SKM-1 (cell line): Measurements from ENCODE around the gene CCL5.
"Not testable (repeated sequence)": the region's sequence is repeated elsewhere in the genome, so short reads cannot be mapped to it uniquely, and the experiment has no call there.

Experiments
- DNase-seq: peaks from one replicate; lab custom pipeline; 2025; ENCODE audit not compliant: unreplicated experiment; lab: John Stamatoyannopoulos, UW

CCL5 gene

DNA sequence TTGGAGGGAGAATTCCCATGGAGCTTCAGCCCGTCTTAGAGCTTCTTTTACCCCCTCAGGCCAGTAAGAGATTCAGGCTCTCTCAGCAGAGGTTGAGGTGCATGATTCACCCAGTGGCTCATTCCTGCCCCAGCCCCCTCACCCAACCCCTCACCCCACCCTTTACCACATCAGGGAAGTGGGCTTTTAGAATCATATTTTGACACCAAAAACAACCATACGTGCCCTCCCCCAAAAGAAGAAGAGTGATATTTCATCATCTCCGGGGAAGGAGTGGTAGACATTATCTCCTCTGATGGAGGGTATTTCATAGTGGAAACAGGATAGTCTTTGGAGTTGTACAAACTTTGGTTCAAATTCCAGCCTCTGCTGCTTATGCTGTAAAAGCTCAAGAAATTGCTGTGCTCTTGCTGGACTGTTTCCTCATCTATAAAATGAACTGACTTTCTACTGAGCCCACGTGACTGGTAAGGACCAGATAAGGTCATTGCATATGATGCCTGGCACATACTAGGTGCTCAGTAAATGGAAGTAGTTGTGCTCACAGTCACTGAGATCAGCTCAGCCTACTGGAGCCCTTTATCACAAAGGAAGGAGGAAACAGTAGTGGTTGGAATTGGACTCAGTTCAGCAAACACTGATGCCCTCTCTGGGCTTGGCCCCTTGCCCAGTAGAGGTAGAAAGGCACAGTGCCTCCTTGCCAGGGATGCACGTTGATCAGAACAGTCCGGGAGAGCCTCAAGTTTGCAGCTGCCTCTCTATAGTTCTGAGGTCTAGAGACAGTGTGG, 18.3 kb upstream of the CCL5 start:
- peak; percentile 69 for DNase-seq

DNA sequence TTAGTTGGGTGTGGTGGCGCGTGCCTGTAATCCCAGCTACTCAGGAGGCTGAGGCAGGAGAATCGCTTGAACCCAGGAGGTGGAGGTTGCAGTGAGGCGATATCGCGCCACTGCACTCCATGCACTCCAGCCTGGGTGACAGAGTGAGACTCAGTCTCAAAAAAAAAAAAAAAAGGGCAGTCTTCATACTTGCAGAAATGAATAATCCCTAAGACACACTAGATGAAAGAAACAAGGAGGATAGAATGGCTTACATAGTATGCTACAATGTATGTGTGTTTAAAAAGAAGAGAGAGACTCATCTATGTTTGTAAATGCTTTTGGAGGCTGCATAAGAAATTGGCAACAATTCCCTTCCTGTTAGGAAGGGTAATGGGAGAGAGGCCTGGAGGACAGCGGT, 17.6 kb upstream of the CCL5 start:
- DNase-seq, result not testable (repeated sequence)

GRCh38 chr17:35895636-35896587, 15.8 kb upstream of the CCL5 start:
- DNase-seq, result peak; percentile 92

DNA sequence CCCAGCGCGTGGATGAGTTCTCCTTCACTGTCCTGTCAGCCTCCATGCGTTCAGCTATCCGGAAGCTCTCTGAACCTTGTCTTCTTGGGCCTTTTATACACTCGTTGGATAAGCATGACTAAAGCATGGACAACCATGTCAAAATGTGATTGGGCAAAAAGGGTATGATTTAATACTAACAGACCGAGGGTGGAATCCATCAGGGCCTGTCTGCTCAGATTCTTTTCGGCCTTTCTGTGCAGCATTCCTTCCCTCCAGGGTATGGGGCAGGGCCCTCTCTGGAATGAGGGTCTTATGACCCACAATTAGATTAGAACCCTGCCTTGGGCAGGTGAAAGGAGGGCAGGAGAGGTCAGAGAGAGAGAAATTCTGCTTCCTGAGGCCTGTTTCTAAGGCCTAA, 14.0 kb upstream of the CCL5 start:
- no peak for DNase-seq

DNA sequence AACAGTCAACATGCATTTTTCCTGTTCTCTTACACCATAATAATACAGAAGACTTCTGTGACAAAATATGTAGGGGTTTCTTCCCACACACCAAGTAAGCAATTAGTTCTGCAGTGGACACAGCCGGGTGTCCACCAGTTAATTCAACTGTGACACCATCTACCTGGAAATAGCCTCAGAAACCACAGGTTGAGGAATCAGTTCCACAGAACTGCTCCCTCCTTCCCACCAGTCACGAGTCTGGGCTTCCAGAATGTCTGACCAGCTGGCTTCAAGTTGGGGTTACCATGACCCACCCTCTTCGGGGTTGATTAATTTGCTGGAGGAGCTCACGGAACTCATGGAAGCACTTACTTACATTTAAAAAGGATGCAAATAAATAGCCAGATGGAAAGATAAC, 13.6 kb upstream of the CCL5 start:
- no peak for DNase-seq

GRCh38 chr17:35892091-35893035, 12.2 kb upstream of the CCL5 start:
- DNase-seq, result no peak

DNA sequence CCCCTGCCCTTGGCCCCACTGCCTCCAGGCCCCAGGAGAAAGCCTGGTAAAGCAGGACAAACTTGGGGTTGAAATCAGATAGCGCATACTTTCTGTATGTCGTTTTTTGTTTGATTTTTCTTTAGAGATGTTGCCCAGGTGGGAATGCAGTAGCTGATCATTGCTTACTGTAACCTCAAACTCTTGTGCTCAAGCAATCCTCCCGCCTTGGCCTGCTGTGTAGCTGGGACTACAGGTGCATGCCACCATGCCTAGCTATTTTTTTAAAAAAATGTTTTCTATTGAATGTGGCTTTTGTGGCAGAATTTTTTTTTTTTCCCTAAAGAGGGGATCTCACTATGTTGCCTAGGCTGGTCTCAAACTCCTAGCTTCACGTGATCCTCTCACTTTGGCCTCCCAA, 11.1 kb upstream of the CCL5 start:
- no peak for DNase-seq

GRCh38 chr17:35890774-35891155, 10.6 kb upstream of the CCL5 start:
- no peak for DNase-seq

DNA sequence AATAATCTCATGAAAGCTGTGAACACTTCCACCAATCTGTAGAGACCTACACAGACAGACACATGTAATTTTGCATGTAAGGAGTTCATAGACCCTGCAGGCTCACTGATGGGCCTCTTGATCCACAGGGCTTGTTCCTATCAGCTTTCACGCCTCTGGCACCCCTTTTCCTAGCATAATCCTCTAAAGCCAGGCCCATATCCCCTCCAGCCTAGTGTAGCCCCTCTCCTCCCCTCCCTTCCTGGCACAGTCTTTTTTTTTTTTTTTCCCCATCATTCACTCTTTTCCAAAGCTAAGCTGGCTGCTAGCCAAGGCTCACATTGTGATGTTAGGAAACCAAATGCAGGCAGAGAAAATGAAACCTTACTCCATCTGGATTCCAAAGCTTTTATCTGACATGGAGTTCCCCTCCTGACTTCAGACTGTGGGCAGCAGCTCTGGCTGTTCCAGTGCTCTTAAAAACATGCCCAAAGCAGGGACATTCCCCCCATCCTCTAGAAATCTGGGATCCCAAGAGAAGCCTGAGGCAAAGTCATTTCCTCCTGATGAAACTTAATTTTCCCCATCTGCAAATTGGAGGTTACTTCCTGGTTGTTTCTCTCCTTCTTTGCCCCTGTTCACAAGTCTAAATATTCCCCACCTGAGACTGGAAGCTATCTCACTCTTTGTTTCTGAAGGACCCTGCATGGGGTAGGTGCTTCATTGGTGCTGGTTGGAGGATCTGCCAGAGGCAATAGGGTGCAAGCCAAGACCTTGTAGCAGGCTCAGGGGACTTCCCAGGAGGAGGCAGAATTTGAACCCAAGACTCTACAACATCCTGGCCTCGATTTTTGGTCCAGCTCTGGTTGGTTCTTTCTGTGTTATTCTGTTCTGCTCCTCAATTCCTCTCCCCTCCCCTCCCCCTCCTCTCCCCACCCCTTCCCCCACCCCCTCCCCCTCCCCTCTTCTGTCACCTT, 9.9 kb upstream of the CCL5 start:
- no peak for DNase-seq

DNA sequence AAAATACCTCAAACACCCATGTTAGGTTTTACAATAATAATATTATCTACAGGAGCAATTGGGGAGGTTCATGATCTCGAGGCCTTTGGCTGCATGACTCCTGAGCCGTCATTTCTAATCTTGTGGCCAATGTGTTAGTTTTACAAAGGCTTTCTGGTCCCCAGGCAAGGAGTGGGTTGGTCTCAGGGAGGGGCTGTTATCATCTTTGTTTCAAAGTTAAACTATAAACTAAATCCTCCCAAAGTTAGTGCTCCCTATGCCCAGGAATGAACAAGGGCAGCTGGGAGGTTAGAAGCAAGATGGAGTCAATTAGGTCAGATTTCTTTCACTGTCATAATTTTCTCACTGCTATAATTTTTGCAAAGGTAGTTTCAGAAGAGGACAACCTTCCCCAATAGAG, 9.1 kb upstream of the CCL5 start:
- DNase-seq, result no peak

DNA sequence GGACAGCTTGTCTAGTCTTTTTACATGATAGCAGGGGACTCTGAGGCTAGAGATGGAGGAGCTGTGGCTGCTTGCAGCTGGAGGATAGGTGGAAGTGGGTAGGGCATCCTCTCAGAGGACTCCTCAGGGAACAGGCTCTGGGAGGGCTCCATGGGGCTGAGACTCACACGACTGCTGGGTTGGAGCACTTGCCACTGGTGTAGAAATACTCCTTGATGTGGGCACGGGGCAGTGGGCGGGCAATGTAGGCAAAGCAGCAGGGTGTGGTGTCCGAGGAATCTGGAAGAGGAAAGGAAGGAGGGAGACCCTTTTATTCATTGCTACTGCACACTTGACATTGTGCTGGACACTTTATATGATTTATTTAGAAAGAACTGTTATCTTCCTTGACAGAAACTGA, 1.8 kb downstream of the CCL5 start:
- DNase-seq, result no peak

GRCh38 chr17:35877345-35878029, 2.7 kb downstream of the CCL5 start:
- DNase-seq, result no peak

DNA sequence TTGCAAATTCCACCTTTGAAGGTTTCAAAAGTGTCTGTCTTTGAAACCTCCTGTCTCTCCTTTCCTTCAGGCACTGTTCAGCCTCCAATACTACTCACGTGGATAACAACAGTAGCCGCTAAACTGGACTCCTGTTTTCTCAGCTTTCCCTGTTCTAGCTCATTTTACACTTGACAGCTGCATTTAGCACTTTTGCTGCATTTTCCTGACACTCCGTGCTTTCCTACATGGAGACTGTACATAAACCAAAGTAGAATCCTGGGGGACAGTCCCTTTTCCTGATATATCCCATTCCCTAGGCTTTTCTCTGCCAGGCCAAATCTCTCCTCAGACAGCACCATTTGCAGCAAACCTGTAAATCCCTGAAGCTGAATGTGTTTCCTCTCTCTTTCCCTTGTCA, 3.6 kb downstream of the CCL5 start:
- DNase-seq, result no peak

DNA sequence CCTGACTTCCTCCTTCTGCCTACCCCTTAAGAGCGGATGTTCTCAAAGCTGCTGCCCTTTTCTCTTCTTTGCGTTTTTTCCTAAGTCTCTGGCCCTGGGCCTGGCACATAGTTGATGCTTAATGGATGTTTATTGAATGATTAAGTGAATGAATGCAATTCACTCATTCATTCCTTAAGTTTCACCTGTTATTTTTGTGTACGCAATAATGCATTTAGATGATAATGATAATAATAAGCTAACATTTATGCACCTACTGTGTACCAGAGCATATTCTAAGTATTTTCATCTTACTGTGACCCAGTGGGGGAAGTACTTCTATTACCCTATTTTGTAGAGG, 4.4 kb downstream of the CCL5 start:
- DNase-seq, result no peak

DNA sequence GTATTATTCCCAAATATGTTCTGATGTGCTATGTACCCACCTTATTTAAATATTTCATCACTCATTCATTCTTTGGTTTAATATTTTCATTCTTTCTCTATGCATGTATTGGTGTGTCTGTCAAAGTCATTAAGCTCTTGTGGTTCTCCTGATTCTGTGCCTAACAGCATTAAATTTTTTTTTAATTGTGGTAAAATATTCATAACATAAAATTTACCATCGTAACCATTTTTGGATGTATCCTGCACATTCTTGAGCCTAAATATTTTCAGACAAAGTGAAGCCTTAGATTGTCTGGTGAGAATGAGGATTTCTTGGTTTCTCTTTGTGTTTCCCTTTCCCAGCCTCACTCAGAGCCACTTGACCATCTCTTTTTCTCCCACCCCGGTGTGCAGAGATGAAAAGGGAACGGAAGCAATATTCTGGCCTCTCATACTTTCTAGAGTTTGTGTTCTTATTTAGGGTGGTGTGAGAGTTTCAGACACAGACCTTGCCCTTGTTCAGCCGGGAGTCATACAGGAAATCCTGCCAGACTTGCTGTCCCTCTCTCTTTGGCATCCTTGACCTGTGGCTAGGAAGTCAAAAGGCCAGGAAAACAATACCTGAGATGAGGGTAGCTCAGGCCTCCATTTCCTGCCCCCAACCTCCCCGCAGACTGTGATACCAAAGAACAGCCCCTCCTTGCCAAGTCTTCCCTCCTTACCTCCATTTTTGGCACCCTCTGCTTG, 4.9 kb downstream of the CCL5 start:
- no peak for DNase-seq

- DNase-seq, result no peak
Measured at GRCh38 chr17:35872196-35872980, 7.8 kb downstream of the CCL5 start.

GRCh38 chr17:35870906-35871819, 9.0 kb downstream of the CCL5 start:
- DNase-seq, result no peak
